GM21737 (cell line): ENCODE measurements around the gene DALRD3.

ENCODE experiments used
- ATAC-seq: cut with Tn5 transposase; IDR thresholded peaks from one replicate; pipeline ENCODE4 v1.9.1; 2021; ENCODE audit warnings: mild to moderate bottlenecking, moderate library complexity; ENCODE audit not compliant: unreplicated experiment

Gene DALRD3

DNA sequence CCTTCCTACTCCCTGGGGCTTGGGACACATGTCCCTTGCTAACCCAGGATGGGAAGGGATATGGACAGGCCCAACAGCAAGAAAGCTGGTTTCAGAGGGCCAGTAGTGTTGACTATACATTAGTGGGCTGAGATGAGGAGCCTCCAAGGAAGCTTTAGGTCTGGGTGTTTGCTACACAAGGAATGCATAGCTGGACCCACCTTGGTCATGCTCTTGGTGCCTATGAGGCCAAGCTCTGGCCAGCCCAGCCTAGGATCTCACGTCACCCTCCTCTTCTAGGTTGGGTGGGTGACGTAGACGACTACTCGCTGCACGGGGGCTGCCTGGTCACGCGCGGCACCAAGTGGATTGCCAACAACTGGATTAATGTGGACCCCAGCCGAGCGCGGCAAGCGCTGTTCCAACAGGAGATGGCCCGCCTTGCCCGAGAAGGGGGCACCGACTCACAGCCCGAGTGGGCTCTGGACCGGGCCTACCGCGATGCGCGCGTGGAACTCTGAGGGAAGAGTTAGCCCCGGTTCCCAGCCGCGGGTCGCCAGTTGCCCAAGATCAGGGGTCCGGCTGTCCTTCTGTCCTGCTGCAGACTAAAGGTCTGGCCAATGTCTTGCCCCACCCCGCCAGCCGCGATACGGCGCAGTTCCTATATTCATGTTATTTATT, 11.8 kb downstream of the DALRD3 start:
- peak; percentile 2 for ATAC-seq

- ATAC-seq, result no peak
These were observed 12.4 kb downstream of the DALRD3 start for GRCh38 chr3:49005998-49006397.

DNA sequence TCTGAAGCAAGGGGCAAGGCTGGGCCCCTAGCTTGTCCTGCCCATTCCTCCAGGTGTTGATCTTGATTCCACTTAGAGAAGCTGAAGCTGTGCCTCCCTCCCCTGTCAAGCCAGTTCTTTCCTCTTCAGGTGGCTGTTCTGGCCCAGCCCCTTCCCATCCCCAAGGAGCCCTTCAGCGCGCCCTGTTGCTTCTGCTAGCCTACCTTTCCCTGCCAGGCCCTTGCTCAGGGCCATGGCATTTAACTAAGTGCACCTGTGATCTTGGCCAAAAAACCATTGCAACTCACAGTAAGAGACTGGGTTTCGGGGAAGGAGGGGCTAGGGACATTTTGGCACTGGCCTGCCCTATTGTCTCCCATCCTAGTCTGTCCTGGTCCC, 13.1 kb downstream of the DALRD3 start:
- ATAC-seq, result no peak

- no peak for ATAC-seq
These were observed 13.8 kb downstream of the DALRD3 start for GRCh38 chr3:49004352-49005302.

- ATAC-seq, result no peak
These were observed 17.2 kb downstream of the DALRD3 start for GRCh38 chr3:49001155-49001554.

DNA sequence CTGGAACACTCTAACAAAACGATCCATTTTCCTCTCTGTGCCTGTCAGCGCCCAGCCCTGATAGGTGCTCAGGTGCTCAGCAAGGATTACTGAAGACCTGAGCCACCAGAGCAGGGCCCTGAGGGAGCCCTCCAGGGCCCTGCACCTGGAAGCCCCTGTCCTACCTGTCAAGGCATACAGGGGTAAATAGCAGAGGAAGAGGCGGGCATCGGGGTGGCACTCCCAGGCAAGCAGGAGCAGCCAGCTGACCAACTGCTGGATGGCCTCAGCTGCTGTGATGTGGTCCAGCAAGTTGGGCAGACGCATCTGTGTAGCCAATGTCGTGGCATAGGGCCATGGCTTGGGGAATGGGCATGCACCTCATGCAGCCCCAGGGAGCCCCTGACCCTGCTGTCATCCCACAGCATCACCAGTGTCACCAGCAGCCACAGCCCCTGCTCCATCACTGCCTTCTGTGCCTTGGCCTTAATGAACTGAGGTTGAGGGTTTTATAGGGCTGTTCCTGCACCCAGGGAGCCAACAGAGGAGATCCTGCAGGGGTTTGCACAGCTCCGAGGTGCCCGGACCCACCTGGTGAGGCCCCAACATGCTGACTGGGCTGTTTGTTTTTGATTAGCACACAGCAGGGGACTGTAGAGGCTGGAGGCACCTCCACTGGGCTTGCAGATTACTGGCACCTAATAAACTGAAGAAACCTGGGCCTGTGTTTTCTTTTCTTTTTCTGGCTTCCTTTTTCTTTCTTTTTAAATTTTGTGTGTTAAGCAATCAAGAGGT, 19.1 kb downstream of the DALRD3 start:
- ATAC-seq, result no peak

DNA sequence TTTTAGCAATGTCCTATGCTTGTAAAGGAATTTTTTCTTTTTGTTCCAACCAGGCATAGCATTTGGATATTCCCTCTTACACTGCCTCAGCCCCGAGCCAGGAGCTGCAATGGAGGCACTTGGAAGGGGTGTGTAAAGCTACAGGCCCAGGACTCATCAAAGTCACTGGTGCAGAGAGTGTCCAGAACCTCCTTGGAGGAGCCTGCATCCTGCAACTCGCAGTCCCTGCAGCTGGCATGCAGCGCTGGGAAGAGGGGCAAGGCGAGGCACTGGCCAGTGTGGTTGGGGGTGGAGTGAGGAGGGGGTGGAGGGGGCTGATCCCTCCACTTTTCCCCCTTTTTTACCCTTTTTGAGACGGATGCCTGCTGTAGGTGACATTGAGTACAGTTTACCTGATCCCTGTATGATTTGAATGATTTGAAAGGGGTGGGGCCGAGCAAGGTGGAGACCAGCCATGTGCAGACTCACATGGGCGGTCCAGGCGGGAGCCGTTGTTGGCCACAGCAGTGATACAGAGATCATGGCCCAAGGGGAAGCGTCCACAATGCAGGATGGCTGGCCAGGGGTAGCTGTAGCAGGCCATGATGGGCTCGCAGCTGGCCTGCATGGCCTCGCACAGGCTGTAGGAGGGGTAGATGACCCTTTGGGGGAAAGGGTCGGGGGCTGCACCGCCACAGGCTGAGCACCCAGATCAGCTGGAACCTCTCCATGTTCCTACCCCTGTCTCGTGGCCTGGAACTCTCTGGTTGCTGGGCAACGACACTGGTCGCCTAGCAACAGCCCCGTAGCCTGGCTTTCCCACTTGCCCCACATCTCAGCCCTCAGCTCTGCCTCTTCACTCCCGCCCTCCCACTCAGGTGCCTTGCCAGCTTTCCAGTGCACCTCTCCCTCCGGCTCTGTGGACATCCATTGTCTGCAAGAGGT, 20.4 kb downstream of the DALRD3 start:
- ATAC-seq, result no peak

DNA sequence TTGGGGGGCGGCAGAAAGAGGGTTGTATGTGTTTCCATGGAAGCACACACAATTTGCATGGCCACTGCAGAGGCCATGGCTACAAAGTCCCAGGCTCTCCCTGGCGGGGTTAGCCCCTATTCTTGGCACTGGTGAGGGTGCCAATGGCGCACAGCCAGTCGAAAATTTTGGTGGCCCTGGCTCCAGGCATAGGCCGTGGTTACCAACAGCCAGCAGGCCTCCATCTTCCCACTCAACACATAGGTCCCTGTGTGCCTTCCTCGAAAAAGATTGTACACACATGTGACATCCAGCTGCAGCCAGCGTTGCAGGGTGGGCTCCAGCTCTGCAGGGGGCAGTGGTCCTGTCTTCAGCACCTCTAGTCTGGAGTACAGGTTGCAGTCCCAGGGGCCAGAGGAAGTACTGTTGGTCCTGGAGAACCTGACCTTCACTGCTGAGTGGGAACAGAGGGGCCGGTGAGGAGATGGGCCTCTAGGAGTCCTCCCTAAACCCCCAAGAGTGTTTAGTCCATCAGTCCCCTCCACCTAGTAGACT, 21.2 kb downstream of the DALRD3 start:
- no peak for ATAC-seq

- ATAC-seq, result no peak
These were observed 21.7 kb downstream of the DALRD3 start for GRCh38 chr3:48996640-48997039.

DNA sequence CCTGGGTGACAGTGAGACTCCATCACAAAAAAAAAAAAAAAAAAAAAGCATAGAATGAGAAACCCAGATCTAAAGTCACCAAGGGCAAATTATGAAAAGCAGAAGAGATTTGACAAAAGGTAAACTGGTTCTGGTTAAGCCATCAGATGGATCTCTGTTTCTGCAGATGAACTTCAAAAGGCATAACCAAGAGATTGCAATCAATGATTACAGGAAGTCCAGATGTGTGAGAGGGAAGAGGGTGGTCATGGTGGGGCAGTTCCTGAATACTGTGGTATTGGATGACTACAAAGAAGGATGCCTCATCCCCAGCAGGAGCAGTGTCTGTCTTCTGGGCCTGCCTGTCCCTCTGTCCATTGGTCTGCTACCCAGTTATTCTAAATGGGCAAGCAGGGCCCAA, 24.5 kb downstream of the DALRD3 start:
- no peak for ATAC-seq

GRCh38 chr3:48991851-48992545, 26.4 kb downstream of the DALRD3 start:
- no peak for ATAC-seq

DNA sequence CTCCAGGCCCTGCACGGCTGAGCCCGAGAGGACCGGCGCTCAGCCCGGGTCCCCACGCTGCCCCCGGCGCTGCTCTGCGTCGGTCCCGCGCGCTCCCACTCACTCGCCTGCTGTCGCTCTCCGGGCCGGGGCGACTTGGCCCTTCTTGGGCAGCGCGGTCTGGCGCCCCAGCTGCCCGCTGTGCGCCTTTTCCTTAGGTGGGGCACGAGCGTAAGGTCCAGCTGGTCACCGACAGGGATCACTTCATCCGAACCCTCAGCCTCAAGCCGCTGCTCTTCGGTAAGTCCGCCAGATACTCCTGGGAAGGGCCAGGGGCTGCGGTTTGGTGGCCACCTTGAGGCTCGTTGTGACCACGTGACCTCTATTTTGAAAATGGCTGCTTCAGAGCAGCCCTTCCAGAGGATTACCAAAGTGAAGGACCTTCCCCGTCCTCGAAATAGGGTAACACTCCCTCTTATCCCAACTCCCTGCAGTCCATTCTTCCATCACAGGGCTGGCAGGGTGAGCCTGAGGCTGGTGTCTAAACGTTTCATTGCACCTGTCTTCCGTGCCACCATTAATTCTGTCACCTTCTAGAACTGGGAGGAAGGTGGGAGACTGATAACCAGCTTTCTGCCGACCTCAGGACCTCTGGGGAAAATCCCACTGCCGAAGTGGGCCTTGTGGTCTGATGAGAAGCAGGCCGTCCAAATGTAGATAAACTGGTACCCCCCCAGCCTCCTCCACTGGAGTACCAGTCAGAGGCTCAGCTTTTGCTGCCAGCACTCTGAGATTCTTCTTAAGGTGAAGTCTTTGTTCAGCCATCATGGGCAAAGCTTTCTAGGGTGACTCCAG, 27.5 kb downstream of the DALRD3 start:
- peak; percentile 6 for ATAC-seq

DNA sequence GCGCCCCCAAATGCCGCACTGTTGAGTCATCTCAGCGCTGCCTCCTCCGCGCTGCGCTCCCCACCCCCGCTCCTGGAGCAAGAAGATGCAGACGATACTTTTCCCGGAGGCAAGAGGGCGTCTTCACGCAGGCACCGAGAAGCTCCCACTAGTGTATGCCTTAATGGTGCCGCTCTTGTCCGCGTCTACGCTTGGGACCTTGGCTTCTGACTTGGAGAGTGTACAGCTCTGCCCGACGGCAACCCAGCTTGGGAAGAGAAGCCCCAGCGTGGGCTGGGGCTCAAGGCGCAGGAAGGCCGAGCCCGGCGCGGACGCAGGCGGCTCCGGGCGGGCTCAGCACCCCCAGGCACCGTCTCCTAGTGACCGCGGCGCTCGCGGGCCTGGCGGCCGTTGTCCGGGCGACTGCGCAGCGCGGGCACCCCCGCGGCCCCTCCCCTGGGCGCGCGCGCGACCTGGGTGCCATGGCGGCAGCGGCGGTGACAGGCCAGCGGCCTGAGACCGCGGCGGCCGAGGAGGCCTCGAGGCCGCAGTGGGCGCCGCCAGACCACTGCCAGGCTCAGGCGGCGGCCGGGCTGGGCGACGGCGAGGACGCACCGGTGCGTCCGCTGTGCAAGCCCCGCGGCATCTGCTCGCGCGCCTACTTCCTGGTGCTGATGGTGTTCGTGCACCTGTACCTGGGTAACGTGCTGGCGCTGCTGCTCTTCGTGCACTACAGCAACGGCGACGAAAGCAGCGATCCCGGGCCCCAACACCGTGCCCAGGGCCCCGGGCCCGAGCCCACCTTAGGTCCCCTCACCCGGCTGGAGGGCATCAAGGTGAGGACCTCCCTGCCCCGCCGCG, 28.4 kb downstream of the DALRD3 start, which contains the start of gene P4HTM:
P4HTM (plus strand) TSS at position 446 of the 840 bp plus-strand sequence; CDS start at position 462, 16 bp downstream.
- ATAC-seq, result peak; percentile 61

- ATAC-seq, result no peak
These were observed 29.1 kb downstream of the DALRD3 start for GRCh38 chr3:48989126-48989795.

- ATAC-seq, result no peak
These were observed 32.5 kb downstream of the DALRD3 start for GRCh38 chr3:48985831-48986376.

GRCh38 chr3:48984663-48985062, 33.7 kb downstream of the DALRD3 start:
- ATAC-seq, result no peak

DNA sequence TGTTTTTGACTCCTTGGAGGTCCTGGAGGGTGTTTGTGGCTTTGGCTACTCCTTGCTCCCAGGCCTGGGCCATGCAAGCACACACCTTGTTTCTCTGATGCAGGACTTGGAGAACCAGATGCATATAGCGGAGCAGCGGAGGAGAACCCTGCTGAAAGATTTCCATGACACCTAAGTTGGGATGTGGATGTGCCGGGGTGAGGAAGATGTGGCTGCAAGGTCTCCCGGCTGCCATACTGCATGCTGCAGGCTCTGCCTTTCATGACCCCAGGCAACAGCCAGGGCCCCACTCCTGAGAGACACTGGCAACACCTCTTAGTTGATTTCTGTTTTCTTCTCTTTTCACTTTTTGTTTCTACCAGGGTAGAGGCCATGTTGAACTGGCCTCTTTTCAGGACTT, 35.3 kb downstream of the DALRD3 start:
- no peak for ATAC-seq
